SU-DHL-6 (cell line): ENCODE results near the gene CCR4.

Source experiments
- H2AFZ ChIP-seq: fragments of 200-600 bp; sonication (generic); 2 replicates; pipeline ENCODE4 v1.6.1; 2014; ENCODE audit warnings: low read depth, mild to moderate bottlenecking, moderate library complexity, mixed read lengths, antibody characterized with exemption, low read length; ENCODE audit not compliant: severe bottlenecking
- H3F3A ChIP-seq: fragments of 200-600 bp; shearing (Covaris generic); 2 replicates; pipeline ENCODE4 v1.6.0; 2016; ENCODE audit warnings: antibody characterized with exemption, mild to moderate bottlenecking; ENCODE audit not compliant: insufficient read depth
- H3K27ac ChIP-seq: fragments of 200-600 bp; sonication (generic); 2 replicates; pipeline ENCODE4 v1.5.1; 2016; ENCODE audit warnings: low read depth, mild to moderate bottlenecking, low read length, moderate library complexity, mixed read lengths
- H3K27me3 ChIP-seq: fragments of 200-600 bp; sonication (generic), shearing (Covaris generic); 2 replicates; pipeline ENCODE4 v1.6.0; 2014; ENCODE audit warnings: mild to moderate bottlenecking, low read length
- H3K36me3 ChIP-seq: fragments of 200-600 bp; sonication (generic); 2 replicates; pipeline ENCODE4 v1.6.1; 2014; ENCODE audit warnings: mild to moderate bottlenecking, low read length, mixed read lengths
- H3K4me2 ChIP-seq: fragments of 300-600, 200-600 bp; shearing (Covaris generic), sonication (generic); 2 replicates; pipeline ENCODE4 v1.6.0; 2014; ENCODE audit warnings: low read length, low read depth, mild to moderate bottlenecking; ENCODE audit not compliant: poor library complexity, severe bottlenecking
- H3K4me3 ChIP-seq: fragments of 200-600 bp; sonication (generic); 2 replicates; pipeline ENCODE4 v1.5.1; 2014; ENCODE audit warnings: antibody characterized with exemption, low read length, mild to moderate bottlenecking, mixed read lengths; ENCODE audit not compliant: insufficient read depth, poor library complexity, severe bottlenecking
- H3K79me2 ChIP-seq: fragments of 200-600 bp; sonication (generic); 2 replicates; pipeline ENCODE4 v1.6.1; 2014; ENCODE audit warnings: mild to moderate bottlenecking, low read length, moderate library complexity; ENCODE audit not compliant: insufficient read depth
- H3K9ac ChIP-seq: fragments of 200-600 bp; sonication (generic); 2 replicates; pipeline ENCODE4 v1.7.0; 2014; ENCODE audit warnings: mild to moderate bottlenecking, low read length
- H3K9me2 ChIP-seq: fragments of 200-600 bp; sonication (generic); replicated peaks from 2 replicates; pipeline ENCODE4 v1.6.1; 2014; ENCODE audit warnings: low read length; ENCODE audit not compliant: insufficient read depth
- H3K9me3 ChIP-seq: fragments of 200-600 bp; sonication (generic); 2 replicates; pipeline ENCODE4 v1.6.1; 2014; ENCODE audit warnings: low read length, mixed read lengths; ENCODE audit not compliant: insufficient read depth
- H4K20me1 ChIP-seq: fragments of 200-600 bp; sonication (generic); 2 replicates; pipeline ENCODE4 v1.6.1; 2014; ENCODE audit warnings: low read depth, mild to moderate bottlenecking, antibody characterized with exemption, low read length, moderate library complexity, mixed read lengths
- EZH2phosphoT487 ChIP-seq: fragments of 200-600 bp; sonication (generic), shearing (Covaris generic); conservative IDR thresholded peaks from 2 replicates; pipeline ENCODE4 v1.6.1; 2018; ENCODE audit warnings: mild to moderate bottlenecking, antibody characterized with exemption, low read length, moderate library complexity, mixed read lengths
- TF ChIP-seq, protein P1 (sequence below): fragments of 200-600 bp; sonication (generic); IDR thresholded peaks from one replicate; pipeline ENCODE4 v1.5.1; 2017; ENCODE audit warnings: antibody characterized with exemption, mild to moderate bottlenecking, low read length, moderate library complexity; ENCODE audit not compliant: insufficient read depth, poor library complexity, severe bottlenecking

The CCR4 gene

GRCh38 chr3:33004961-33005360, 53.5 kb downstream of the CCR4 start:
- Histone ChIP-seq H3K79me2 (no peaks in the 10 kb centered on the region), H3K27me3 (no peaks in the 10 kb centered on the region), H3F3A (no peaks in the 10 kb centered on the region), H3K36me3 (no peaks in the 10 kb centered on the region; the same call in 1 of the 2 replicates), H3K9me3 (no peaks in the 10 kb centered on the region), H3K4me2 (no peak overlapping the region), H3K27ac (no peak overlapping the region), H3K9ac (no peak overlapping the region), H3K4me3 (no peak overlapping the region), H3K9me2 (no peaks in the 10 kb centered on the region), H4K20me1 (no peaks in the 10 kb centered on the region), H2AFZ (no peak overlapping the region)
- TF ChIP-seq EZH2phosphoT487, result no peak
- TF ChIP-seq, protein P1, sequence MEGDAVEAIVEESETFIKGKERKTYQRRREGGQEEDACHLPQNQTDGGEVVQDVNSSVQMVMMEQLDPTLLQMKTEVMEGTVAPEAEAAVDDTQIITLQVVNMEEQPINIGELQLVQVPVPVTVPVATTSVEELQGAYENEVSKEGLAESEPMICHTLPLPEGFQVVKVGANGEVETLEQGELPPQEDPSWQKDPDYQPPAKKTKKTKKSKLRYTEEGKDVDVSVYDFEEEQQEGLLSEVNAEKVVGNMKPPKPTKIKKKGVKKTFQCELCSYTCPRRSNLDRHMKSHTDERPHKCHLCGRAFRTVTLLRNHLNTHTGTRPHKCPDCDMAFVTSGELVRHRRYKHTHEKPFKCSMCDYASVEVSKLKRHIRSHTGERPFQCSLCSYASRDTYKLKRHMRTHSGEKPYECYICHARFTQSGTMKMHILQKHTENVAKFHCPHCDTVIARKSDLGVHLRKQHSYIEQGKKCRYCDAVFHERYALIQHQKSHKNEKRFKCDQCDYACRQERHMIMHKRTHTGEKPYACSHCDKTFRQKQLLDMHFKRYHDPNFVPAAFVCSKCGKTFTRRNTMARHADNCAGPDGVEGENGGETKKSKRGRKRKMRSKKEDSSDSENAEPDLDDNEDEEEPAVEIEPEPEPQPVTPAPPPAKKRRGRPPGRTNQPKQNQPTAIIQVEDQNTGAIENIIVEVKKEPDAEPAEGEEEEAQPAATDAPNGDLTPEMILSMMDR, result no peak
